ENCODE measurements around the gene RASSF3. TPM values are rescaled to one million over a fixed set of nuclear protein-coding genes. Genes with fewer than 3 reads are reported as not detected.

The RASSF3 gene
- total and polyA plus RNA-seq, 2 of the 13 experiments (the other 11 are each of a cell fraction or from before 2014, with no cell fraction given), result 15.5 to 16.0 TPM

DNA sequence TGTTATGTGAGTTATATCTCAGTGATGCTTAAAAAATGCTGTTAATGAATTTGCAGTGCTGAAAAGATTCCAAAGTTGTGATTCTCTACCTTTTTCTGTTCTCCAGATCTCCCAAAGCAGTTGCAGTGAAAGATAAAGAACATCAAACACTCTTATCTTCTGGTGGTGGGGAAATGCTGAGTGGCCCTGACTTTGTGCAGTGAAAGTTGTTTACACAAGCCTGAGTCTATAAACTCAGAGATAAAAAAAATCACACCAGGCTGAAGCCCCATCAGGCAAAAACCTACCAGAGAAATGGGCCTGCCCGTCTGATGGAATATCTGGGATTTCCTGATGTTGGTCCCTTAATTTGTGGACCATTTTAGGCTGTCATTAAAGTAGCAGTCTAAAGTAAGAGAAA lies 46.1 kb downstream of the RASSF3 start (continued):
- TF ChIP-seq, protein P1, sequence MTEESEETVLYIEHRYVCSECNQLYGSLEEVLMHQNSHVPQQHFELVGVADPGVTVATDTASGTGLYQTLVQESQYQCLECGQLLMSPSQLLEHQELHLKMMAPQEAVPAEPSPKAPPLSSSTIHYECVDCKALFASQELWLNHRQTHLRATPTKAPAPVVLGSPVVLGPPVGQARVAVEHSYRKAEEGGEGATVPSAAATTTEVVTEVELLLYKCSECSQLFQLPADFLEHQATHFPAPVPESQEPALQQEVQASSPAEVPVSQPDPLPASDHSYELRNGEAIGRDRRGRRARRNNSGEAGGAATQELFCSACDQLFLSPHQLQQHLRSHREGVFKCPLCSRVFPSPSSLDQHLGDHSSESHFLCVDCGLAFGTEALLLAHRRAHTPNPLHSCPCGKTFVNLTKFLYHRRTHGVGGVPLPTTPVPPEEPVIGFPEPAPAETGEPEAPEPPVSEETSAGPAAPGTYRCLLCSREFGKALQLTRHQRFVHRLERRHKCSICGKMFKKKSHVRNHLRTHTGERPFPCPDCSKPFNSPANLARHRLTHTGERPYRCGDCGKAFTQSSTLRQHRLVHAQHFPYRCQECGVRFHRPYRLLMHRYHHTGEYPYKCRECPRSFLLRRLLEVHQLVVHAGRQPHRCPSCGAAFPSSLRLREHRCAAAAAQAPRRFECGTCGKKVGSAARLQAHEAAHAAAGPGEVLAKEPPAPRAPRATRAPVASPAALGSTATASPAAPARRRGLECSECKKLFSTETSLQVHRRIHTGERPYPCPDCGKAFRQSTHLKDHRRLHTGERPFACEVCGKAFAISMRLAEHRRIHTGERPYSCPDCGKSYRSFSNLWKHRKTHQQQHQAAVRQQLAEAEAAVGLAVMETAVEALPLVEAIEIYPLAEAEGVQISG (CRISPR knock-in tag; IDR thresholded peaks at IDR 0.05), result no peak
- TF ChIP-seq ARID3A (IDR thresholded peaks at IDR 0.05; ENCODE audit: low read depth, low read length) (peak; percentile 86), NR2F1 (CRISPR knock-in tag; IDR thresholded peaks at IDR 0.05) (0 out of 4 replicates have a peak, but pooled peaks of 1 of the 2 experiments have one; percentile 15), NR2C2 (CRISPR knock-in tag; IDR thresholded peaks at IDR 0.05; ENCODE audit: borderline replicate concordance) (0 out of 2 replicates have a peak, but pooled peaks have one; percentile 42), NFIC (IDR thresholded peaks at IDR 0.05; ENCODE audit: low read length) (peak; percentile 67), ZNF710 (CRISPR knock-in tag; IDR thresholded peaks at IDR 0.05; ENCODE audit: borderline replicate concordance) (peak; percentile 71; the same call in 1 of the 2 replicates), JDP2 (CRISPR knock-in tag; IDR thresholded peaks at IDR 0.05; ENCODE audit: borderline replicate concordance) (no peak), KLF16 (CRISPR knock-in tag; IDR thresholded peaks at IDR 0.05) (0 out of 4 replicates have a peak, but pooled peaks of 1 of the 2 experiments have one; percentile 39), RCOR2 (CRISPR knock-in tag; IDR thresholded peaks at IDR 0.05) (peak; percentile 83), FOSL2 (CRISPR knock-in tag; IDR thresholded peaks at IDR 0.05) (peak; percentile 86), MXD4 (CRISPR knock-in tag; IDR thresholded peaks at IDR 0.05) (0 out of 2 replicates have a peak, but pooled peaks have one; percentile 32), ELF1 (CRISPR knock-in tag; IDR thresholded peaks at IDR 0.05) (peak; percentile 37; the same call in 1 of the 2 replicates), RARA (CRISPR knock-in tag; IDR thresholded peaks at IDR 0.05) (peak; percentile 50; the same call in 1 of the 2 replicates), ZNF180 (CRISPR knock-in tag; IDR thresholded peaks at IDR 0.05; ENCODE audit: borderline replicate concordance, low read depth) (no peak), ZNF329 (CRISPR knock-in tag; IDR thresholded peaks at IDR 0.05; ENCODE audit: low read depth) (no peak), ZNF292 (CRISPR knock-in tag; IDR thresholded peaks at IDR 0.05; ENCODE audit: borderline replicate concordance, low read depth) (peak; percentile 59; the same call in 1 of the 2 replicates), XBP1 (CRISPR knock-in tag; IDR thresholded peaks at IDR 0.05) (no peak)
- TF ChIP-seq, protein P2, sequence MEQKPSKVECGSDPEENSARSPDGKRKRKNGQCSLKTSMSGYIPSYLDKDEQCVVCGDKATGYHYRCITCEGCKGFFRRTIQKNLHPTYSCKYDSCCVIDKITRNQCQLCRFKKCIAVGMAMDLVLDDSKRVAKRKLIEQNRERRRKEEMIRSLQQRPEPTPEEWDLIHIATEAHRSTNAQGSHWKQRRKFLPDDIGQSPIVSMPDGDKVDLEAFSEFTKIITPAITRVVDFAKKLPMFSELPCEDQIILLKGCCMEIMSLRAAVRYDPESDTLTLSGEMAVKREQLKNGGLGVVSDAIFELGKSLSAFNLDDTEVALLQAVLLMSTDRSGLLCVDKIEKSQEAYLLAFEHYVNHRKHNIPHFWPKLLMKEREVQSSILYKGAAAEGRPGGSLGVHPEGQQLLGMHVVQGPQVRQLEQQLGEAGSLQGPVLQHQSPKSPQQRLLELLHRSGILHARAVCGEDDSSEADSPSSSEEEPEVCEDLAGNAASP (CRISPR knock-in tag; IDR thresholded peaks at IDR 0.05; ENCODE audit: borderline replicate concordance), result peak; percentile 55; the same call in 1 of the 2 replicates
- TF ChIP-seq, protein P3, sequence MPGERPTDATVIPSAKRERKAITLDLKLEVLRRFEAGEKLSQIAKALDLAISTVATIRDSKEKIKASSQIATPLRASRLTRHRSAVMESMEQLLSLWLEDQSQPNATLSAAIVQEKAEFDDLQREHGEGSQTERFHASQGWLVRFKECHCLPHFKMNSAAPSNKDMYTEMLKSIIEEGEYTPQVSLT (CRISPR knock-in tag; IDR thresholded peaks at IDR 0.05; ENCODE audit: borderline replicate concordance, low read depth), result no peak
- TF ChIP-seq, protein P4, sequence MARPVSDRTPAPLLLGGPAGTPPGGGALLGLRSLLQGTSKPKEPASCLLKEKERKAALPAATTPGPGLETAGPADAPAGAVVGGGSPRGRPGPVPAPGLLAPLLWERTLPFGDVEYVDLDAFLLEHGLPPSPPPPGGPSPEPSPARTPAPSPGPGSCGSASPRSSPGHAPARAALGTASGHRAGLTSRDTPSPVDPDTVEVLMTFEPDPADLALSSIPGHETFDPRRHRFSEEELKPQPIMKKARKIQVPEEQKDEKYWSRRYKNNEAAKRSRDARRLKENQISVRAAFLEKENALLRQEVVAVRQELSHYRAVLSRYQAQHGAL (CRISPR knock-in tag; IDR thresholded peaks at IDR 0.05; ENCODE audit: not compliant biosample characterization), result no peak

Data from HepG2 (cell line).